ENCODE measurements around the gene GSX1. TPM values are rescaled to one million over a fixed set of nuclear protein-coding genes. Genes with fewer than 3 reads are reported as not detected.

GSX1 gene
- total RNA-seq, 3 donors from 2014 or later (not counting 1 experiment from before 2014, with no cell fraction given) = not detected

GRCh38 chr13:27772651-27773425 lies 19.4 kb upstream of the GSX1 start:
- Mint-ChIP-seq H3K4me1 (no peaks in the 10 kb centered on the region), H3K36me3 (no peaks in the 10 kb centered on the region), H3K4me3 (no peak overlapping the region), H3K9me3 (no peaks in the 10 kb centered on the region), H3K27ac (no peak overlapping the region), H3K27me3 (ENCODE audit: low read depth in 2 of 2) (peaks cover 14 to 56% of the 10 kb centered on the region in 2 donors)
- intact Hi-C loops (cut with micrococcal nuclease) = no loop called here
- Histone ChIP-seq H3K36me3 (ENCODE audit: control insufficient read depth, insufficient read depth, low read length) (no peaks in the 10 kb centered on the region), H3K4me3 (ENCODE audit: low read length) (no peak overlapping the region), H3K9me3 (ENCODE audit: control insufficient read depth, insufficient read depth, low read length) (no peaks in the 10 kb centered on the region), H3K27ac (ENCODE audit: low read length) (no peak overlapping the region), H3K27me3 (ENCODE audit: control insufficient read depth, insufficient read depth, low read length) (peaks cover 4% of the 10 kb centered on the region), H3K4me1 (ENCODE audit: control insufficient read depth, insufficient read depth, low read length) (no peaks in the 10 kb centered on the region)
- DNase-seq = no peak
- peak in 1 of 3 donors; percentile 50 for ATAC-seq
- TF ChIP-seq CTCF (IDR thresholded peaks at IDR 0.05) = no peak
- 70% methylated on average over 13 of the region's 14 CpGs for WGBS (ENCODE audit: insufficient coverage)

GRCh38 chr13:27774169-27774568 lies 18.1 kb upstream of the GSX1 start:
- no peak for TF ChIP-seq CTCF (IDR thresholded peaks at IDR 0.05)
- H3K9me3 Mint-ChIP-seq = no peaks in the 10 kb centered on the region
- H3K27ac ChIP-seq (ENCODE audit: low read length) = no peak overlapping the region
- no peaks in the 10 kb centered on the region for H3K36me3 ChIP-seq (ENCODE audit: control insufficient read depth, insufficient read depth, low read length)
- H3K4me1 Mint-ChIP-seq = no peaks in the 10 kb centered on the region
- WGBS (ENCODE audit: insufficient coverage) = 83% methylated on average over 8 of the region's 8 CpGs
- no peaks in the 10 kb centered on the region for H3K4me1 ChIP-seq (ENCODE audit: control insufficient read depth, insufficient read depth, low read length)
- intact Hi-C loops (cut with micrococcal nuclease) = no loop called here
- DNase-seq (no peak), ATAC-seq (no peak)
- H3K9me3 ChIP-seq (ENCODE audit: control insufficient read depth, insufficient read depth, low read length) = no peaks in the 10 kb centered on the region
- H3K27me3 ChIP-seq (ENCODE audit: control insufficient read depth, insufficient read depth, low read length) = peaks cover 4% of the 10 kb centered on the region
- H3K27me3 Mint-ChIP-seq (ENCODE audit: low read depth in 2 of 2) = peaks cover 13 to 64% of the 10 kb centered on the region in 2 donors
- H3K4me3 ChIP-seq (ENCODE audit: low read length) = no peak overlapping the region
- no peak overlapping the region for H3K27ac Mint-ChIP-seq
- no peaks in the 10 kb centered on the region for H3K36me3 Mint-ChIP-seq
- no peak overlapping the region for H3K4me3 Mint-ChIP-seq

- 69% methylated on average over 2 of the region's 2 CpGs for WGBS (ENCODE audit: insufficient coverage)
- TF ChIP-seq CTCF (IDR thresholded peaks at IDR 0.05) = no peak
- Mint-ChIP-seq H3K27me3 (ENCODE audit: low read depth in 2 of 2) (peaks cover 12 to 68% of the 10 kb centered on the region in 2 donors), H3K4me3 (no peak overlapping the region), H3K27ac (no peak overlapping the region), H3K36me3 (no peaks in the 10 kb centered on the region), H3K9me3 (no peaks in the 10 kb centered on the region), H3K4me1 (no peaks in the 10 kb centered on the region)
- Histone ChIP-seq H3K4me1 (ENCODE audit: control insufficient read depth, insufficient read depth, low read length) (no peaks in the 10 kb centered on the region), H3K27ac (ENCODE audit: low read length) (no peak overlapping the region), H3K36me3 (ENCODE audit: control insufficient read depth, insufficient read depth, low read length) (no peaks in the 10 kb centered on the region), H3K9me3 (ENCODE audit: control insufficient read depth, insufficient read depth, low read length) (no peaks in the 10 kb centered on the region), H3K27me3 (ENCODE audit: control insufficient read depth, insufficient read depth, low read length) (peaks cover 4% of the 10 kb centered on the region), H3K4me3 (ENCODE audit: low read length) (no peak overlapping the region)
- intact Hi-C loops (cut with micrococcal nuclease) = no loop called here
- DNase-seq (no peak), ATAC-seq (no peak)
Measured at GRCh38 chr13:27774651-27775050, 17.6 kb upstream of the GSX1 start.

GRCh38 chr13:27775943-27776342 lies 16.3 kb upstream of the GSX1 start:
- no peaks in the 10 kb centered on the region for H3K4me1 Mint-ChIP-seq
- intact Hi-C loops (cut with micrococcal nuclease) = no loop called here
- ATAC-seq = no peak

More at GRCh38 chr13:27775943-27776342, 16.3 kb upstream of the GSX1 start:
- no peak overlapping the region for H3K4me3 ChIP-seq (ENCODE audit: low read length)
- no peaks in the 10 kb centered on the region for H3K36me3 ChIP-seq (ENCODE audit: control insufficient read depth, insufficient read depth, low read length)
- H3K4me1 ChIP-seq (ENCODE audit: control insufficient read depth, insufficient read depth, low read length) = no peaks in the 10 kb centered on the region
- H3K27ac ChIP-seq (ENCODE audit: low read length) = no peak overlapping the region
- Mint-ChIP-seq H3K27me3 (ENCODE audit: low read depth in 2 of 2) (peaks cover 17 to 77% of the 10 kb centered on the region in 2 donors), H3K9me3 (no peaks in the 10 kb centered on the region), H3K4me3 (no peak overlapping the region), H3K36me3 (no peaks in the 10 kb centered on the region), H3K27ac (no peak overlapping the region)
- H3K9me3 ChIP-seq (ENCODE audit: control insufficient read depth, insufficient read depth, low read length) = no peaks in the 10 kb centered on the region
- no peaks in the 10 kb centered on the region for H3K27me3 ChIP-seq (ENCODE audit: control insufficient read depth, insufficient read depth, low read length)
- DNase-seq = no peak
- 40% methylated on average over 11 of the region's 13 CpGs for WGBS (ENCODE audit: insufficient coverage)
- TF ChIP-seq CTCF (IDR thresholded peaks at IDR 0.05) = no peak

Data from natural killer cell (primary cell).